ENCODE results near the gene CYP4A22. TPM values are rescaled to one million over a fixed set of nuclear protein-coding genes. Genes with fewer than 3 reads are reported as not detected.

CYP4A22 gene
- total and polyA plus RNA-seq, 9 of the 15 experiments (the other 6 are each of a cell fraction or from before 2014, with no cell fraction given), result 0.07 TPM; not detected in 8

DNA sequence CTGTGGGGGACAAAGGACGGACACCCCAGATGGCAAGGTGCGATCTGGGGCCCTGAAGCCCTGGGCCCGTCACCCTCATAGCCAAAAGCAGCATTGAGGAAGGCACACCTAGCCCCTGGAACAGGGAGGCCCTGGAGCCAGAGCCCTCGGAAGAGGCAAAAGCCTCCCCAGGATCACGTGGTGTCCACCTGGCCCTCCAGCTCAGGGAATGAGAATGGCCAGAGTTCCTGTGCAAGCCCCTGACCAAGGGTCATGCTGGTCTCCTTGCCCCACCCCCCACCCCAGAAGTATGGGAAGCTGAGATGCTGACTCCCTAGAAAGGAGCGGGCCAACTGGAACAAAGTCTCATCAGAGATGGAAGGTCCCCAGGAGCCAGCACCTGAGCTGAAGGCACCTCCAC lies 53.6 kb downstream of the CYP4A22 start:
- CTCF ChIA-PET (ENCODE audit: low intra/inter-chr PET ratio), result interaction anchor here (0.6 kb wide), 1 partner anchor 68 kb away, joined by 6 read pairs; no protein-coding TSS in a partner anchor
- intact Hi-C loops (cut with micrococcal nuclease) (no loop called here), in situ Hi-C loops (cut with MboI) (loop anchor here (5.0 kb wide), 1 partner anchor 71 kb away; no protein-coding TSS in a partner anchor)
- H3K27me3 ChIP-seq (ENCODE audit: control insufficient read depth in 2 of 2, insufficient read depth in 2 of 2, low read length in 2 of 2), result no peaks in the 10 kb centered on the region
- H3K4me2 ChIP-seq (ENCODE audit: insufficient read depth, low read length), result no peak overlapping the region; the same call in 1 of the 2 replicates
- no peak overlapping the region for H3K4me3 ChIP-seq
- POLR2A ChIA-PET, result interaction anchor here (0.7 to 2.8 kb wide), 12 partner anchors 9 to 144 kb away, joined by 3 to 15 read pairs (median 5); partner anchors contain the start of gene STIL
- H3K9me3 ChIP-seq (replicated peaks; ENCODE audit: control insufficient read depth, insufficient read depth, low read depth, low read length), result no peaks in the 10 kb centered on the region
- H3K9me1 ChIP-seq (ENCODE audit: control insufficient read depth, insufficient read depth, low read length), result no peaks in the 10 kb centered on the region
- no peaks in the 10 kb centered on the region for H3K36me3 ChIP-seq (ENCODE audit: control insufficient read depth, insufficient read depth, low read length)
- H3K4me1 ChIP-seq (replicated peaks in 1 of 2; ENCODE audit: control insufficient read depth in 2 of 2, insufficient read depth in 2 of 2, low read length in 2 of 2), result peaks cover 49 to 69% of the 10 kb centered on the region in 2 experiments
- peak overlapping the region; percentile 31 to 87; a peak in 3 of 4 replicates for H3K9ac ChIP-seq (ENCODE audit: insufficient read depth in 1 of 2, low read depth in 2 of 2, low read length in 2 of 2)
- DNase-seq (ENCODE audit: extremely low read depth in 1 of 4, low spot score in 3 of 4), result peak in 1 of 4 experiments; percentile 11
- no peaks in the 10 kb centered on the region for H3K79me2 ChIP-seq (ENCODE audit: control insufficient read depth, insufficient read depth, low read length)
- no peak for FAIRE-seq
- H3K27ac ChIP-seq (ENCODE audit: extremely low read depth, low read depth, low read length), result peak overlapping the region; percentile 15; the same call in 1 of the 3 replicates
- BruUV-seq (replicated peaks), result no TSS peak
- no peaks in the 10 kb centered on the region for H4K20me1 ChIP-seq (replicated peaks; ENCODE audit: control insufficient read depth, insufficient read depth, low read length)
- TF ChIP-seq, protein P1, sequence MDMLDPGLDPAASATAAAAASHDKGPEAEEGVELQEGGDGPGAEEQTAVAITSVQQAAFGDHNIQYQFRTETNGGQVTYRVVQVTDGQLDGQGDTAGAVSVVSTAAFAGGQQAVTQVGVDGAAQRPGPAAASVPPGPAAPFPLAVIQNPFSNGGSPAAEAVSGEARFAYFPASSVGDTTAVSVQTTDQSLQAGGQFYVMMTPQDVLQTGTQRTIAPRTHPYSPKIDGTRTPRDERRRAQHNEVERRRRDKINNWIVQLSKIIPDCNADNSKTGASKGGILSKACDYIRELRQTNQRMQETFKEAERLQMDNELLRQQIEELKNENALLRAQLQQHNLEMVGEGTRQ (CRISPR knock-in tag; IDR thresholded peaks at IDR 0.05), result peak; percentile 38
- TF ChIP-seq GATAD2B (IDR thresholded peaks at IDR 0.05; ENCODE audit: borderline replicate concordance) (no peak), KAT7 (CRISPR knock-in tag; IDR thresholded peaks at IDR 0.05; ENCODE audit: borderline replicate concordance) (no peak)
- TF ChIP-seq, protein P2, sequence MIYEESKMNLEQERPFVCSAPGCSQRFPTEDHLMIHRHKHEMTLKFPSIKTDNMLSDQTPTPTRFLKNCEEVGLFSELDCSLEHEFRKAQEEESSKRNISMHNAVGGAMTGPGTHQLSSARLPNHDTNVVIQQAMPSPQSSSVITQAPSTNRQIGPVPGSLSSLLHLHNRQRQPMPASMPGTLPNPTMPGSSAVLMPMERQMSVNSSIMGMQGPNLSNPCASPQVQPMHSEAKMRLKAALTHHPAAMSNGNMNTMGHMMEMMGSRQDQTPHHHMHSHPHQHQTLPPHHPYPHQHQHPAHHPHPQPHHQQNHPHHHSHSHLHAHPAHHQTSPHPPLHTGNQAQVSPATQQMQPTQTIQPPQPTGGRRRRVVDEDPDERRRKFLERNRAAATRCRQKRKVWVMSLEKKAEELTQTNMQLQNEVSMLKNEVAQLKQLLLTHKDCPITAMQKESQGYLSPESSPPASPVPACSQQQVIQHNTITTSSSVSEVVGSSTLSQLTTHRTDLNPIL (CRISPR knock-in tag; IDR thresholded peaks at IDR 0.05), result no peak
- WGBS (ENCODE audit: insufficient coverage, low coverage, missing lambda C conversion rate), result 79% methylated on average over 6 of the region's 6 CpGs
- H2AFZ ChIP-seq (ENCODE audit: low read depth, low read length), result peak overlapping the region; percentile 69
- no peak for ATAC-seq

Data from K562 (cell line).